Measurements from ENCODE around the gene BOK. TPM values are rescaled to one million over a fixed set of nuclear protein-coding genes. Genes with fewer than 3 reads are reported as not detected.
A peak's percentile ranks its signal among the peaks of the same experiment; 100 is the strongest.

Gene BOK
- total and polyA plus RNA-seq, 9 of the 15 experiments (the other 6 are each of a cell fraction or from before 2014, with no cell fraction given): 0.03 to 3.3 (median 2.0) TPM; not detected in 1

GRCh38 chr2:241559323-241560161, 997 bp downstream of the BOK start:
- in situ Hi-C loops (cut with MboI): no loop called here
- peak overlapping the region; percentile 69; the same call in 1 of the 2 replicates for H3K4me2 ChIP-seq (ENCODE audit: insufficient read depth, low read length)
- peak overlapping the region; percentile 84 for H2AFZ ChIP-seq (ENCODE audit: low read depth, low read length)
- 0 out of 3 replicates have a peak overlapping the region, but pooled peaks have one; percentile 30 for H3K27ac ChIP-seq (ENCODE audit: extremely low read depth, low read depth, low read length)
- H3K27me3 ChIP-seq (ENCODE audit: control insufficient read depth in 2 of 2, insufficient read depth in 2 of 2, low read length in 2 of 2): no peaks in the 10 kb centered on the region
- H3K4me1 ChIP-seq (replicated peaks in 1 of 2; ENCODE audit: control insufficient read depth in 2 of 2, insufficient read depth in 2 of 2, low read length in 2 of 2): peaks cover 0 to 55% of the 10 kb centered on the region in 2 experiments; a peak in 2 of 5 replicates
- H3K9me3 ChIP-seq (replicated peaks; ENCODE audit: control insufficient read depth, insufficient read depth, low read depth, low read length): no peaks in the 10 kb centered on the region
- ChIA-PET POLR2A (interaction anchor here (0.7 to 1.0 kb wide), 2 partner anchors 10 to 16 kb away, joined by 4 read pairs; no protein-coding TSS in a partner anchor), CTCF (ENCODE audit: low intra/inter-chr PET ratio) (no interaction called here)
- no peaks in the 10 kb centered on the region for H3K9me1 ChIP-seq (ENCODE audit: control insufficient read depth, insufficient read depth, low read length)
- intact Hi-C loops (cut with micrococcal nuclease): no loop called here
- DNase-seq (ENCODE audit: extremely low read depth in 1 of 4, low spot score in 3 of 4) (peak in 3 of 4 experiments; percentile 40 to 52 (median 42)), FAIRE-seq (no peak), ATAC-seq (peak; percentile 73)
- H3K79me2 ChIP-seq (ENCODE audit: control insufficient read depth, insufficient read depth, low read length): no peaks in the 10 kb centered on the region
- 8% methylated on average over 38 of the region's 78 CpGs for WGBS (ENCODE audit: insufficient coverage, low coverage, missing lambda C conversion rate)
- BruUV-seq (replicated peaks): no TSS peak
- H3K36me3 ChIP-seq (ENCODE audit: control insufficient read depth, insufficient read depth, low read length): no peaks in the 10 kb centered on the region
- peak overlapping the region; percentile 53 to 87; a peak in 3 of 4 replicates for H3K9ac ChIP-seq (ENCODE audit: insufficient read depth in 1 of 2, low read depth in 2 of 2, low read length in 2 of 2)
- peak overlapping the region; percentile 50 for H3K4me3 ChIP-seq
- peaks cover 5% of the 10 kb centered on the region; the same call in 1 of the 2 replicates for H4K20me1 ChIP-seq (replicated peaks; ENCODE audit: control insufficient read depth, insufficient read depth, low read length)
- TF ChIP-seq CUX1 (CRISPR knock-in tag; IDR thresholded peaks at IDR 0.05) (no peak), ZNF76 (CRISPR knock-in tag; IDR thresholded peaks at IDR 0.05; ENCODE audit: borderline replicate concordance) (no peak), RBM25 (IDR thresholded peaks at IDR 0.05; ENCODE audit: low read depth, low read length, severe bottlenecking) (no peak), MAFF (IDR thresholded peaks at IDR 0.05; ENCODE audit: low read length) (no peak), RBFOX2 (IDR thresholded peaks at IDR 0.05; ENCODE audit: low read depth, low read length) (peak; percentile 36; the same call in 1 of the 2 replicates), NCOA4 (IDR thresholded peaks at IDR 0.05; ENCODE audit: partially characterized antibody) (no peak), HCFC1 (IDR thresholded peaks at IDR 0.05; ENCODE audit: low read depth, low read length) (no peak), BRCA1 (IDR thresholded peaks at IDR 0.05) (no peak), BRCA1 (CRISPR knock-in tag; IDR thresholded peaks at IDR 0.05) (no peak), DIDO1 (tag; IDR thresholded peaks at IDR 0.05; ENCODE audit: low read depth) (no peak), TFAM (CRISPR knock-in tag; conservative IDR thresholded peaks at IDR 0.05) (no peak), ZNF444 (CRISPR knock-in tag; IDR thresholded peaks at IDR 0.05) (no peak), GATAD2A (IDR thresholded peaks at IDR 0.05) (no peak), NR4A1 (CRISPR knock-in tag; IDR thresholded peaks at IDR 0.05) (no peak), NR4A1 (tag; IDR thresholded peaks at IDR 0.05) (no peak)
- TF ChIP-seq, protein P1, sequence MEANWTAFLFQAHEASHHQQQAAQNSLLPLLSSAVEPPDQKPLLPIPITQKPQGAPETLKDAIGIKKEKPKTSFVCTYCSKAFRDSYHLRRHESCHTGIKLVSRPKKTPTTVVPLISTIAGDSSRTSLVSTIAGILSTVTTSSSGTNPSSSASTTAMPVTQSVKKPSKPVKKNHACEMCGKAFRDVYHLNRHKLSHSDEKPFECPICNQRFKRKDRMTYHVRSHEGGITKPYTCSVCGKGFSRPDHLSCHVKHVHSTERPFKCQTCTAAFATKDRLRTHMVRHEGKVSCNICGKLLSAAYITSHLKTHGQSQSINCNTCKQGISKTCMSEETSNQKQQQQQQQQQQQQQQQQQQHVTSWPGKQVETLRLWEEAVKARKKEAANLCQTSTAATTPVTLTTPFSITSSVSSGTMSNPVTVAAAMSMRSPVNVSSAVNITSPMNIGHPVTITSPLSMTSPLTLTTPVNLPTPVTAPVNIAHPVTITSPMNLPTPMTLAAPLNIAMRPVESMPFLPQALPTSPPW (CRISPR knock-in tag; IDR thresholded peaks at IDR 0.05): peak; percentile 5; the same call in 1 of the 2 replicates

Data from K562 (cell line).